GM18858 (cell line): ENCODE results near the gene CHCHD4.
"Not testable (repeated sequence)": the region's sequence is repeated elsewhere in the genome, so short reads cannot be mapped to it uniquely, and the experiment has no call there.

Experiments
- ATAC-seq: cut with Tn5 transposase; IDR thresholded peaks from one replicate; pipeline ENCODE4 v1.9.1; 2021; ENCODE audit not compliant: unreplicated experiment

The CHCHD4 gene

DNA sequence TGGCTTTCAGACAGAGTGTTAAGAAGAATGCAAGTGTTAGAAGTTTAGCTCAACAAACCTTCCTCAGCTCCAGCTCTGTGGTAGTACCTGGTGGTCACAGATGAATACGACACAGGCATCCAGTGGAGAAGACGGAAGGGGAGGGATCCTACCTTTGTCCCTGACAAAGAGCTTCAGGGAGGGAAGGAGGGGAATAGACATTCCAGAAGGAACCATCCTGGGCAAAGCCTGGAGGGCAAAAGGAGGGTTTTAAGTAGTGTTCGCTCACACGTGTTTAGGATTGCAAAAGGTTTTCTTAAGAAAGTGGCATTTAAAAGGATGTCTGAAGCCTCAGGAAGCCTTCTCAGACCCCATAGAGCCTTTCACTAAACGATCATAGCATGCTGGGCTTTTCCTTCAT, 2.8 kb downstream of the CHCHD4 start:
- no peak for ATAC-seq

DNA sequence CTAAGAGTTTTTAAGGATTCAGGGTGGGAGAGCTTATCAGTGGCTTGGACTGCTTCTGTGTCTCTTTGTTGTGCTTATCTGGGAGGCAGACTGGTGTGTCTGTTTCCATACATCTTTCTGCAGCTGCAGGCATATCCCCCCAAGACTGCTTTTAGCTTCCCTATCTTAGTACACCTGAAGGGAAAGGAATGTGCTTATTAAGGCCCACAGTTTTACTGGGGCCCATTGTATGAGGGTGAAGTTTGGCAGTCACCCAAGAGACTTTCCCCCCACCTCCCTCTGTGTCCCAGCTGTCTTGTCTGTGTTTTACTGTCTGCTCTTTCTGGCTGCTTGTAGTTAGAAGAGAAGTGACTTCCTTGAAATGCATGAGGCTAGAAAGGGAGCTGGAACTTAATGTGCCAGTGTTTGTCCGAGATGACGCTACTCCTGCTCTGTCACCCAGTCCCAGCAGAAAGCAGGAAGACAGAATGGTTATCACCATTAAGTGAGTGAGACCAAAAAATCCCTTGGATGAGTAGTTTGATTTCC, 3.7 kb downstream of the CHCHD4 start:
- ATAC-seq = not testable (repeated sequence)

DNA sequence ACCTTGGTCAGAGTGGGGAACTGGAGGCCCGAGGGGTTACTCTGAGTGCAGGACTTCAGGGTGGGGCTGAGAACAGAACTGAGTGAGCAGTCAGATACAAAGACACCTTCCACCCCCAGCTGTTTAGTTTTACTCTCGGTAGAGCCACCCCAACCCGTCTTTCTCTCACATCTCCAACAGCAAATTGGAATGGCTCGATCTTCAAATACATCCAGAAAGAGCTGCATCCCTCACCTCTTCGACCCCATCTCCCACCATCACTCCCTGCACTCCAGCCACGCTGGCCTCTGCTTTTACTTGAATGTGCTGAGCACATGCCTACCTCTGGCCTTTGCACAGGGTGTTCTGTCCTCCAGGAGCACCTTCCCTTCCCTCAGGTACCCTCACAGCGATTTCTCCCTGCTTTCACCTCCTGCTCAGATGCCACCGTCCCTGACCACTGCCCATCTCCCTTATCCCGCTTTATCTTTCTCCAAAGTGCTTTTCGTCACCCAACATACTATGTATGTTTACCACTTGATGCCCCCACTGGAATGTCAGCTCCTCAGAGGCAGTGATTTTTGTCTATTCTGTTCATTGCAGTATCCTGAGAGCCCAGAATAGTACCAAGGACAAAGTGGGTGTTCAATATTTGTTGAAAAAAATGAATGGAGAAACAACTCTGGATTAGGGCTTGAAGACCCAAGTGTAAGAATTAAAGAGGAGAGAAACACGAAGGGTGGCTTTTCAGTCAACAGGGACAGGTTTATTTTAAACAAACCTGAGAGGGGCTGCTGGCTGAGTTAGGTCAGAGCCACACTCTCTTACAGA, 4.4 kb downstream of the CHCHD4 start:
- no peak for ATAC-seq

DNA sequence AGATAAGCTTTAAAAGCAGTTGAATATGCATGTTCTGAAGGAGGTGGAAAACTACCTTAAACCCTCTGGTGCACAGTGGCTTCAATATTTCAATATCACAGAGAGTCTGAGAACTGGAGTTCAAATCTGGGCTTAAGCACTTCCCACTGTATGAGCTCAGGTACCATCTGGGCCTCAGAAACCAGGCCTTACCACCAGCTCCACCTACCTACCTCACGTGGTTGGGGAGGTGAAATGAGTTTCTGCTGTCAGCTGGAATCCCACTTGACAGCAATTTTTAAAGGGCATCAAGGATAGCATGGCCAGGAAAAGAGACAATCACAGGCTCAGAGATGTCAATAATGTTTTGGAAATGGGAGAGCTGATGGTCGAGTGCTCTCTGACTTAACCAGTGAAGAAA, 5.0 kb downstream of the CHCHD4 start:
- no peak for ATAC-seq

DNA sequence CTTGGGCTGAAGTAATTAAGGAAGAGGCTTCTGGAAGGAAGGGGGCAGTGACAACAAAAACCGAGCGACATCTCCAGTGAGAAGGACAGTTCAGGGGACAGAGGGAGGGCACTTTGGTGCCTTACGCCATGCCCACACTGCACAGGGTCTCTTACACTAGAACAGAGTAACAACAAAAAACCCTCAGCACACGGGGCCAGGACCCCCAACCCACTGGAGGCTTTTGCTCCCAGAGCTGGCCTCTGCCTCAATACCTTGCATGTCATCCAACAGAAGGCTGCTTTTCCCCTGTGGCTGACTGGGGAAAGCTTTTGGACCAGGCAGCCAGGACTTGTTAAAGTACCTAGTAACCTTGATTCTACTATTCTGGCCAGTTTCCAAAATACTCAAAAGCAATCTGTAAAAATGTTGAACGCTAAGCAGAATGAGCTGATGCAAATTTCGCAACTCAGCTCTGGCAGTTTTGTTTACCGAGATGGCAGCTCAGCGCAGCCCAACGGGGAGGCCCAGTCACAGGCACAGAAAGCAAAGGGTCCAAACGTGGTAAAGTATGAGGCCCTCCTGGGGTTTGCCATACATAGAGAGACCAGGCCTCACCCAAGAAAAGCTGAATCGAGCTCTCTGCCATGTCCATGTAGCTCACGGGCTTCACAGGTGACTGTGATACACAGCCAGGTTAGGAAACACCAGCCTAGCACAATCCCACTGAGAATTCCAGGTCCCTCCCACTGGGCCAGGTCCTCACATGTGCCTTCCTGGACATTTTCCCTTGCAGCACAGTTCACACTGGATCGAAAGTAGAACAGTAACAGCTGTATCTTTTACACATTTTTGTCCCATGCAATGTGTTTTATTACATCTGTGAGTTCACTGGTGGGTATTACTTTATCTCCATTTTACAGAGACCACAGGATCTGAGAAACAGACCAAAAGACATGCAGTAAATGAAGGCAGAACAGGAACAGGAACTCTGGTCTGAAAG, 6.0 kb downstream of the CHCHD4 start:
- no peak for ATAC-seq

DNA sequence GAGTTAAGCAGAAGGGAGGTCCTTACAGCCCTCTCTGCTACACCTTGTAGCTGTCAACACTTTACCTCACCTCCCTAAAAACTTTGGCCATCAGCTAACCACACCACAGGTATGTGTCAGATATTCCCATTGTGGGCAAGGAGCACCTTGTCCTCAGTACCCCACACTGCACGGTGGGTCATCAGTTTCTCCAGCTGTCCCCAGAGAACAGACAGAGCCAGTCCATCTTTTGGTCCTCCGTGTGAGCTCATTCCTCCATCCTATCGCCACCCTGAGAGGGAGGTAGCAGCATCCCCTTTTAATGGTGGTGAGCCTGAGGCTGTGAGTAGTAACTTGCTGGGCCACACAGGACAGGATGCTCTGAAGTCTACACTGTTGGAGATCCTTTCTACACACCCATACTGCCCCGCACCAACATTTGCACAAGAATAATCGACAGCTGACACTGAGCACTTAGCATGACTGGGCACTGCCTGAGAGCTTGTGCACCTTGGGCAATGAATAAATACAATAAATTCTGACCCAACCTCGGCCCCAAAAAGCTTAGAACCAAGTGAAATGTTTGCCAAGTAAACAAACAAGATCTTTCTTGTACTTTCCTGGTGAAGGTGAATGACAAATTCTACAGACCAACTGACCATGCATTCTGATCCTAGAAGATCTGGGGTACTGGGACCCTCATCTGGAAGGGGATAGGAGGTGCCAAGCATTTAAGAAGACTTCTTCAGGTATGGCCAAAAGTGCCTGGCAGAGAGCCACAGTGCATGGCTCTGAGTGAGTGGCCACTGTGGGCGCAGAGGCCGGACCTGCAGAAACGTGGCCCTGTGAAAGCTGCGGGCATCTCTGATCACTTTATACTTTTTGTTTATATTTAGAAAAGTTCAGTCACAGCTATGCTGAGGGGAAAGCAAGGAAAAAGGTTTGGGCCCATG, 6.9 kb downstream of the CHCHD4 start:
- no peak for ATAC-seq

DNA sequence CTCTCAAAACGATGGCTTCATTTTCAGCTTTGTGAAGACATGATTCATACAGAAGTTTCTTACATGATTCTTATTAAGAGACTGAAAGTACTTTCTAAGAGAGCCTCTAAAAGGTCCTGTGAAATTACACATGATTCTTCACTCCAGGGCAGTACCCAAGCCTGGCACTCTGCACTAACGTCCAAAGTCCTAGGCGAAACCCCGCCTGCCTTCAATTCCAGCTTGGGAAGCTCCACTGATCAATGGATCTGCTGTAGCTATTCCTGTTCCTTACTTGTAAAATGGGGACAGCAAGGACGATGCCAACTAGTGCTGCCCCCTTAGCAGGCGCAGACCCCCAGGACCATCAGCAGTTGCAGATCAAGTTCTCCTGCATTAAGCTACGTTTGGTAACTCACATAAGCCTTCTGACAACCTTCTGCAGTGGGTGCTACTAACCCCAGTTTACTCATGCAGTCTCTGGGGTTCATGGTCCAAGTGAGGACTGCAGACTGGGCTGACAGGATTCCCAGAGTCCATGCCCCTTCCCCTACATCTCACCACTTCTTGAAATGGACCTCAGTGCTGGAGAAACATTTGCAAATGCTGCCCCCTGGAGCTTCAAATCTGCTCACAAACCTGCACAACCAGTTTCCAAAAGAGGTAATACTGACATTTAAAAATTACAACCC, 10.6 kb downstream of the CHCHD4 start:
- no peak for ATAC-seq

DNA sequence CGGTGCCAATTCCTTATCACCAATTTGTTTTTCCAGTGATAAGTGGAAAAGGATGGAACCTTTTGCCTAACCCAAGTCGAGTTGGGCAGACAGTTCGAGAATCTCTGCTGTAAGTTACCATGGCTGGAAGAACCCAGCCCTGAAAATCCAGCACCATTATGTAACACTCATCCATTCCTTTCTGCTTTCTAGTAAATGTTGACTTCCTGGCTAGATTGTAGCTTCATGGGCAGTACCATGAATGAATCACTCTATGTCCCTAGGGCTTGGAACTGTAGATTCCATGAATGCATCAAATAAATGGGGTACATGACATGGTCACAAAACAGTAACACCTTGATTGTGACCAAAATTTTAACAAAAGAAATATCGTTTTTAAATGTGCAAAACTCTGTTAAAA, 14.0 kb downstream of the CHCHD4 start:
- ATAC-seq = no peak

DNA sequence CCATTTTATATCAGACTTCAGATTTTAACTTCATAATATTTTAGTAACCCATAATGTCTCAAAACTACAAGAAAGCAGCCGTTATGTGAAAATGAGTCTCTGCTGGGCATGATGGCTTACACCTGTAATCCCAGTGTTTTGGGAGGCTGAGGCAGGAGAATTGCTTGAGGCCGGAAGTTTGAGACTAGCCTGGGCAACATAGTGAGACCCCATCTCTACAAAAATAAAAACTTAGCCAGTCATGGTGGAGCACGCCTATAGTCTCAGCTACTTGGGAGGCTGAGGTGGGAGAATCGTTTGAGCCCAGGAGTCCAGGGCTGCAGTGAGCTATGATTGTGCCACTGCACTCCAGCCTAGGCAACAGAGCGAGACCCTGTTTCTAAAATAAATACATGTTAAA, 14.8 kb downstream of the CHCHD4 start:
- ATAC-seq = not testable (repeated sequence)

DNA sequence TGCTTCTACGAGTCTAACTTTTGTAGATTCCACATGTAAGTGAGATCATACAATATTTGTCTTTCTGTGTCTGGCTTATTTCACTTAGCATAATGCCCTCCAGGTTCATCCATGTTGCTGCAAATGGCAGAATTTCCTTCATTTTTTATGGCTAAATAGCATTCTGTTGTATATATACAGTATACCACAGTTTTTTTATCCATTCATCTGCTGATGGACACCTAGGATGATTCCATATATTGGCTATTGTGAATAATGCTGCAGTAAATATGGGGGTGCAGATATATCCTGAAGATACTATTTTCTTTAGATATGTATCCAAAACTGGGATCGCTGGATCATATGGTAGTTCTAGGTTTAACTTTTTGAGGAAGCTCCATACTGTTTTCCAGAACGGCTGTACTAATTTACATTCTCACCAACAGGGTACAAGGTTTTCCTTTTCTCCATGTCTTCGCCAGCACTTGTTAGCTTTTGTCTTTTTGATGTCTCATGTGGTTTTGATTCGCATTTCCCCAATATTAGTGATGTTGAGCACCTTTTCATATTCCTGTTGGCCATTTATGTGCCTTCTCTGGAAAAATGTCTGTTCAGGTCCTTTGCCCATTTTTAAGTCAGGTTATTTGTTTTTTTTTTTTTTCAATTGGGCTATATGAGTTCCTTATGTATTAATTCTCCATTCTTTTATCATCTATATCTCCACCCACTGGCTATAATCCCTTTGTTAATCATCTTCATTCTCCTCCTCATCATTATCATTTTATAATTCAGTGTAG, 26.9 kb downstream of the CHCHD4 start:
- ATAC-seq = no peak

DNA sequence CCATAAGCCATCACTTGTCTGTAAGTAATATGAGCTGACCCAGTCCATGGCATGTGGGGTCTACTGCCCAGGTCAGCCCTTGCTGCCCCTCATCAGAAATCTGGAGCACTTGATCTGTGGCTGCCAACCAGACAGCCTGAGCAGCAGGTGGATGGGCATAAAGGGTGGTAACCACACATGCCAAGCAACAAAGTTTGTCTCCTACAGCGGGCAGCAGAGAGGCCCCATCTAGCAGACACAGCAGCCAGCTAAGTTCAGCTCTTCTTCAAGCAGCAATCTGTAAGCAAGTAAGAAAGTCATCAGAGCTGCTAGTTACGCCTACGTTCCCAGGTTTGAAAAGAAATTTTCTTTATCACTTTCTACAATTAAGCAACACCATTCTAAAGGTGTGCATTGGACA, 27.9 kb downstream of the CHCHD4 start:
- ATAC-seq = no peak

DNA sequence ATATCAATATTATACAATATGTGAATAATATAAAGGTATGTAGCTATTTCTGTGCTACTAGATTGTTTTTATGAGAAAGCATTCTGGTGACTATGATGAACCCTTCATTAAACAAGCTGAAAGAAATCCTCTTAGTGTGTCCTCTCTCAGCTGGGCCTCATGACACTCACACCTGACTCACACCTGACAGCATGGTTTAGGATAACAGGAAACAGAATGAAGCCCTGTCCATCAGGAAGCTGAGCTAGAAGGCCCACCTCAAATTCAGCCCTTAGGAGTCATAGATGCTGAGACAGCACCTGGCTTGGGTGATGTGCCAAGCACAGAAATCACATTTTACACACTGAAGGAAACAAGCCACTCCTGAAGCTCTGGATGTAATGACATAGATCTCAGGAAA, 30.8 kb downstream of the CHCHD4 start:
- no peak for ATAC-seq

DNA sequence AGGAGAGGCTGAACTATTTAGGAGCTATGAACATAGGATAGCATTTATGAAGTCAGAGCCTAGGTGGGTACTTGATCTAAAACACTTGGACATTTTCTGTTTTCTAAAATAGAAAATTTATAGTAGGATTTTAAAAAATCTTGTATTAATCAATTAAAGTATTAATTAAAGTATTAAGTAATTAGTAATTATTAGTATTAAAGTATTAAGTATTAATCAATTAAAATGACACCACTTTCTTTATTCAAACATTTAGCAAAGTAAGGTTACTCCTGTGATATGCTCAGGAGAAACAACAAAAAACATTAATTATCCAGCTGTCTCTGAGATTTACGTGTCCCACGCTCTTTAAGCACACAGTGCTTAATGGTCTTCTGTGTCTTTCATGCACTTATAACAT, 32.2 kb downstream of the CHCHD4 start:
- no peak for ATAC-seq

DNA sequence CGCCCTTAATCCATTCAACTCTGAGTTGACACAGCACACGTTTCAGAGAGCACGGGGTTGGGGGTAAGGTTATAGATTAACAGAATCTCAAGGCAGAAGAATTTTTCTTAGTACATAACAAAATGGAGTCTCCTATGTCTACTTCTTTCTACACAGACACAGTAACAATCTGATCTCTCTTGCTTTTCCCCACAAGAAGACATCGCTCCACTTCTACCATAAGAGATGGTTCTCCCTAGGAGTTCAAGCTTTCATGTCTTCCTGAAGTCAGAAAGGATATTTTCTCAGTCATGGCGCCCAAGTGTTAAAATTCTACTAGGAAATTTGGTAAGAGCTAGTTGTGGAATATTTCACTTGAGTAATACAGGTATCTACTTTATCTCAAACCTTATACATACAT, 32.7 kb downstream of the CHCHD4 start:
- not testable (repeated sequence) for ATAC-seq

DNA sequence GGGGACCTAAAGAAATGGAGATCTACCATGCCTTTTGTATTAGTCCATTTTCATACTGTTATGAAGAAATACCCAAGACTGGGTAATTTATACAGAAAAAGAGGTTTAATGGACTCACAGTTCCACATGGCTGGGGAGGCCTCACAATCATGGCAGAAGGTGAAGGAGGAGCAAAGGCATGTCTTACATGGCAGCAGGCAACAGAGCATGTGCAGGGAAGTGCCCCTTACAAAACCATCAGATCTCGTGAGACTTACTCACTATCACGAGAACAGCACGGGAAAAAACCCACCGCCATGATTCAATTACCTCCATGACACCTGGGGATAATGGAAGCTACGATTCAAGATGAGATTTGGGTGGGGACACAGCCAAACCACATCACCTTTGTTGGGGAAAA, 37.2 kb downstream of the CHCHD4 start:
- not testable (repeated sequence) for ATAC-seq

DNA sequence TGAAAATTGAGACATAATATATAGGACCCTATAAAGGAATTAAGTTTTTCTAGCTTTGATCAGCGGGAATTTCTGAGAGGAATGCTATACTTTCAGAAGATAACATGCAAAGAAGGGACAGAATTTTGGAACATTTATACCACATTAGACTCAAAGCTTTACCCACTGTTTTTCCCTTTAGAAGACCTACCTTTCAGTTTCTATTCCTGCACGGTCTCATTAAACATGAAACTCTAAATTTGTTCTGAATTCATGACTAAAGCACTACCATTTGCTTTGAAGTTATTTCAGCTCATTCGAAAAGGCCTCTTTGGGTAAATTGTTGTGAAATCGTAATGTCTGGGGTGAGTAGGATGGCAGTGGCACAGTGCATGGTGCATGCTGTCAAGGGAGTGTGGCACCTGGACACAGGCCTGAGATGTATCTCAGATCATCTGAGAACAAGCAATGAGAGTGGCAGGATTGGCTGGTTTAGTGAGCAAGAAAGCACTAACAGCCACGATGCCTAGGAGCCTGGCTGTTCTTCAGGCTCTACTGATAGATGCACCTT, 42.5 kb downstream of the CHCHD4 start:
- ATAC-seq = no peak

DNA sequence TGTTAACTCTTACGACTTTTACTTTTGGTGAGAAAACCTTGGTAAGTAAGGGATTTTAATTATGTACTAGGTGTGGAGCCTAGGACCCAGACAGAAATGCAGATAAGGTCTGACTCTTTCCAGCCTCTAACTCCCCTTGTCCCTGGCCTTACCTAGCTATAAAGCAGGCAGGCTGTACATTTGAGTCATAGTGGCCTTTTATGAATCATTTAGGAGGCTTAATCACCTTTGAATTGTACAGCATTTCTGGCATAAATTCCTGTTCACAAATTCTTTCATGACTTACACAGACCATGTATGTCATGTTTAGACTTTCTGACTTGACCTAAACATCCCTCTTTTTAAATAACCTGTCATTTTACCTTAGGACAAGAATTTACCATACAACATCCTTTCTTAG, 47.4 kb downstream of the CHCHD4 start:
- no peak for ATAC-seq

DNA sequence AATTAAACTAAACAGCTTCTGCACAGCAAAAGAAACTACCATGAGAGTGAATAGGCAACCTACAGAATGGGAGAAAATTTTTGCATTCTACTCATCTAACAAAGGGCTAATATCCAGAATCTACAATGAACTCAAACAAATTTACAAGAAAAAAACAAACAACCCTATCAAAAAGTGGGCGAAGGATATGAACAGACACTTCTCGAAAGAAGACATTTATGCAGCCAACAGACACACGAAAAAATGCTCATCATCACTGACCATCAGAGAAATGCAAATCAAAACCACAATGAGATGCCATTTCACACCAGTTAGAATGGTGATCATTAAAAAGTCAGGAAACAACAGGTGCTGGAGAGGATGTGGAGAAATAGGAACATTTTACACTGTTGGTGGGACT, 49.4 kb downstream of the CHCHD4 start:
- not testable (repeated sequence) for ATAC-seq

DNA sequence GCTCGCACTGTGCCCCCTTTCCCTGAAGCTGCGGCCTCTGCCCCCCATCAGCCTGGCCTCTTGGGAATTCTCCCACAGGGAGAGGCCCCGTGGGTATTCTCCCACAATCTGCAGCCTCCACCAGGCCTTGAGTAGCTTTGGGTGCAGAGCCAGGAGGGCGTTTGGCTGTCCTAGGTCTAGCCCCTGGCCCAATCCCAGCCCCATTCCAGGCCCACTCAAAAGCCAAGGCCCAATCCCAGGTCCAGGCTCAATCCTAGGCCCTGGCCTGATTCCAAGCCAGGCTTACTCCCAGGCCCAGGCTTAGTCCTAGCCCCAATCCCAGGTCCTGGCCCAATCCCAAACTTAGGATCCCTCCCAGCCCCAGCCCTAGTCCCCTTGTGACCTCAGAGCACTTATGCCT, 59.8 kb downstream of the CHCHD4 start:
- no peak for ATAC-seq
